Ascending aorta (tissue), 2 donors: ENCODE measurements around the gene ARHGEF19. TPM values are rescaled to one million over a fixed set of nuclear protein-coding genes. Genes with fewer than 3 reads are reported as not detected.

Experiments used
- DNase-seq, 2 donors: peaks; one replicate each; pipeline ENCODE4 v3.0.0-alpha.2; 2019; ENCODE audit warnings: low spot score in 2 of 2
- H3K27ac ChIP-seq, 2 donors: fragments of 200-600 bp; sonication (generic); one replicate each; pipeline ENCODE4 v1.5.1; 2016 to 2017; ENCODE audit warnings: mild to moderate bottlenecking in 1 of 2
- H3K27me3 ChIP-seq: fragments of 200-600 bp; sonication (generic); one replicate; pipeline ENCODE4 v1.5.1; 2017
- H3K36me3 ChIP-seq, 2 donors: fragments of 200-600 bp; sonication (generic); one replicate each; pipeline ENCODE4 v1.5.1; 2016
- H3K4me1 ChIP-seq, 2 donors: fragments of 200-600 bp; sonication (generic); one replicate each; pipeline ENCODE4 v1.5.1; 2016 to 2017; ENCODE audit warnings: mild to moderate bottlenecking in 1 of 2
- H3K4me3 ChIP-seq, 2 donors: fragments of 200-600 bp; sonication (generic); one replicate each; pipeline ENCODE4 v1.5.1; 2016 to 2017; ENCODE audit warnings: mild to moderate bottlenecking in 1 of 2
- H3K9me3 ChIP-seq, 2 donors: fragments of 200-600 bp; sonication (generic); one replicate each; pipeline ENCODE4 v1.5.1; 2016
- CTCF ChIP-seq, 3 experiments: fragments of 200-600 bp in 2 of 3; fragments of 450-650 bp in 1 of 3; sonication (generic) in 2 of 3; IDR thresholded peaks; one replicate each; pipeline ENCODE4 v1.5.1; 2016 to 2019; ENCODE audit warnings: antibody characterized with exemption in 3 of 3, mild to moderate bottlenecking in 1 of 3, moderate library complexity in 1 of 3
- intact Hi-C: fragments of 100-400 bp; cut with DNase I; formaldehyde crosslinking; loops from one replicate; pipeline ENCODE4 v1.15.1; 2023
- total RNA-seq: library from RNA; depleted of rRNA; stranded (reverse); fragments of >200 nt; gene quantifications from one replicate; pipeline ENCODE4 v1.1.0, GENCODE V29; 2016

ARHGEF19 gene
- total RNA-seq, 1 donor from 2014 or later = 1.5 TPM

DNA sequence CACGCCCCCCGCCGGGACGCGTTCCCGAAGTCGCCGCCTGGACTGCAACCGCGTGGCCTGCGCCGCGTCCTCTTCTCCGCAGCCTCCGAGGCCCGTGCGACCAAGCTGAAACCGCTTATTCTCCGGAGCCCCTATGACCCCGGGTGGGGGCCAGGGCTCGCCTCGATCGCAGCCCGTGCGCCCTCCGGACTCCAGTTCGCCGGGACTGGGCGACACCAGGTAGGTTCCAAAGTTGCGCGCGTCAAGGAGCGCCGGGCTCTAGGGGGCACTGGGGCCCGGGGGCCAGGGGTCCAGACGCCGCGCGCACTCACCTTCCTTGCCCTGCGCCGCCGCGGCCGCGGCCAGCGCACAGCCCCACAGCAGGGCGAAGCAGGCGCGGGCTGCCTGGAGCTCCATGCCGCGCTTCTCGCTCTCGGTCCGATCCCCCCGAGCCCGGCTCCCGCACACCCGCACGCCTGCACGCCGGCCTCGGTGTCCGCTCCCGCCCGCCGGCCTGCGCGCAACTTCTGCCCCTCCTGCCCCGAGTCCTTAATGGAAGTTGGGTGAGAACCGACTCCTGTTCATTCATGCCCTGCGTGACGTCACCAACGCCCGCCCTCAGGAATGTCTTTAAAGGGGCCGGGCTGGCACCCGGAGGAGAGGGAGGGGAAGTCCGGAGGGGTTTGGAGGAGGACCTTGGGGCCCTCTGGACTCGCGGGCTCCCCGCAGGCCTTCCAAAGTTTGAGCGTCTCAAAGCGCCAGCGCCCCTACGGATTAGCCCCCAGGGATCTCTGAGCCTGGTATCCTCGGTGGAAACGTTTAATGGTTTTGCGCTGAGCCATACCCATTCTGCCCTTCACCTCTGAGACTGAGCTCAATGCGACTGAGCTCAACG lies 56.7 kb downstream of the ARHGEF19 start, which contains the start of gene EPHA2:
TSS of gene EPHA2 (minus strand) at position 533 of the 874 bp plus-strand sequence. CDS start at position 396, 137 bp downstream.
- peak in 1 of 3 experiments; percentile 4 for TF ChIP-seq CTCF (IDR thresholded peaks at IDR 0.05)
- Histone ChIP-seq H3K9me3 (no peaks in the 10 kb centered on the region), H3K27me3 (no peaks in the 10 kb centered on the region), H3K27ac (peak within 1 kb of the TSS; percentile 84 to 91), H3K36me3 (no peaks in the 10 kb centered on the region), H3K4me1 (peaks cover 12 to 41% of the 10 kb centered on the region in 2 donors), H3K4me3 (peak within 1 kb of the TSS; percentile 75 to 90)
- intact Hi-C loops = loop anchor here (2.0 kb wide), 2 partner anchors 27 to 73 kb away; no protein-coding TSS in a partner anchor
- DNase-seq = peak; percentile 71 to 96

DNA sequence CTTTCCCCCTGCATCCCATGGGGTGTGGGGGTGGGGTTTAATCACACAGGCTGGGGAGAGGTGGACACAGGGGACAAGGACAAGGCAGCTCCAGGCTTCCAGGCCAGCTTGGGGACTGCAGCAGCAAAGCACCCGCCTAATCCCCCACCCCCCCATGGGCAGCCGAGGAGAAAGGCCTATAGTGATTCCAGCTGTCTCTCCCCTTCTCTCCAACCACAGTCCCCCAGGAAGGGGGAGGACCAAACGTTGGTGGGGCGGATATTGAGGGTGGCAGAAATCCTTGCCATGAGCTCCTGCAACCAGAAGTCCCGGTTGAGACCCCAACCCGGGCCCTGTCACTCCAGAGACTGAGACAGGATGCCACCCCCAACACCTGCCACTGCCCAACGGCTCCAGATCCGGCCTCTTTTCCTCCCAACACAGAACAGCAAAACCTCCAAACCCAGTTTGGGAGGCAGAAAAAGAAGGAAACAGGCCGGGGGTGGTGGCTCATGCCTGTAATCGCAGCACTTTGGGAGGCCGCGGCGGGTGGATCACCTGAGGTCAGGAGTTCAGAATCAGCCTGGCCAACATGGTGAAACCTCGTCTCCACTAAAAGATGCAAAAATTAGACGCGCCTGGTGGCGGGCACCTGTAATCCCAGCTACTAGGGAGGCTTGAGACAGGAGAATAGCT lies 58.3 kb downstream of the ARHGEF19 start:
- no peak for DNase-seq
- Histone ChIP-seq H3K4me3 (peak overlapping the region; percentile 75 to 90), H3K27ac (peak overlapping the region; percentile 84 to 91), H3K36me3 (peaks cover 0 to 15% of the 10 kb centered on the region in 2 donors), H3K9me3 (no peaks in the 10 kb centered on the region), H3K4me1 (peaks cover 12 to 51% of the 10 kb centered on the region in 2 donors), H3K27me3 (no peaks in the 10 kb centered on the region)
- intact Hi-C loops = loop anchor here (2.0 kb wide), 1 partner anchor 71 kb away; no protein-coding TSS in a partner anchor
- no peak for TF ChIP-seq CTCF (IDR thresholded peaks at IDR 0.05)

- Histone ChIP-seq H3K4me3 (peak overlapping the region; percentile 75 to 90), H3K27ac (peak overlapping the region; percentile 84 to 91), H3K27me3 (no peaks in the 10 kb centered on the region), H3K36me3 (peaks cover 7 to 22% of the 10 kb centered on the region in 2 donors), H3K4me1 (peaks cover 12 to 51% of the 10 kb centered on the region in 2 donors), H3K9me3 (no peaks in the 10 kb centered on the region)
- intact Hi-C loops = no loop called here
- DNase-seq = no peak
- TF ChIP-seq CTCF (IDR thresholded peaks at IDR 0.05) = no peak
Observed at GRCh38 chr1:16153096-16153998, 59.1 kb downstream of the ARHGEF19 start.

DNA sequence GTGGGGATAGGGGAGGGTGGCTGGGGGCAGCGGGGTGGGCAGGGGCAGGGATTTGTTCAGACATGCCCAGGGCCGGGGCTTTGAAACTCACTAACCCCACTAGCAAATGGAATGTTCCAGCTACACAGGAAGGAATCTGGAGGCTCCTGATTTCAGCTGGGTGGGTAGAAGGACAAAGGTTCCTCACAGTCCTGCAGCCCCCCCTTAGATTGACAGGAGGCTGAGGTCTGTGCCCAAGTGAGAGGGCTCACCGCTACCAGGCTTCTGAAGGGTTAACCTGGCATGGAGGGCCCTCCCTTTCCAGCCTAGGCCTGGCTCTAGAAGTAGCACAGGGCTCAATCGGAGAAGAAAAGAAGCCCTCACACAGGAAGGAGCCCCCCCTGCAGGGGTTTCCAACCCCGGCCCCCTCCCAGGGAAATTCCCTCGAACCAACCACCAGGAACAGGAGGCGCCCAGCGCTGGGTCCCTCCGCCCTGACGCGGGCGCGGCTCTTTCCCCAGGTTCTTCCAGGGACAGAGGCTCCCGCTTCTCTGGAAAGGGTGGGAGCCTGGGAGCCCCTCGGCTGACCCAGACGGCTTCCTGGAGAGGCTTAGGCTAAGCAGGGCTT lies 59.9 kb downstream of the ARHGEF19 start:
- TF ChIP-seq CTCF (IDR thresholded peaks at IDR 0.05) = peak in 1 of 3 experiments; percentile 3
- H3K9me3 ChIP-seq = no peaks in the 10 kb centered on the region
- peak overlapping the region; percentile 75 to 90 for H3K4me3 ChIP-seq
- H3K27me3 ChIP-seq = no peaks in the 10 kb centered on the region
- no peak for DNase-seq
- H3K36me3 ChIP-seq = peaks cover 9 to 30% of the 10 kb centered on the region in 2 donors
- peaks cover 12 to 54% of the 10 kb centered on the region in 2 donors for H3K4me1 ChIP-seq
- H3K27ac ChIP-seq = peak overlapping the region; percentile 84 to 91
- intact Hi-C loops = no loop called here
